Upper lobe of left lung (tissue), 4 donors: ENCODE results near the gene NR2E3.

ENCODE experiments used
- CTCF ChIP-seq, 6 experiments: fragments of 450-650 bp in 4 of 6; fragments of 200-600 bp in 2 of 6; sonication (generic) in 2 of 6; IDR thresholded peaks; one replicate each; pipeline ENCODE4 v1.5.1; 2016 to 2019; ENCODE audit warnings: antibody characterized with exemption in 6 of 6
- POLR2A ChIP-seq, 4 donors: fragments of 450-650 bp; IDR thresholded peaks; one replicate each; pipeline ENCODE4 v1.5.1; 2016 to 2017; ENCODE audit warnings: antibody characterized with exemption in 4 of 4, mild to moderate bottlenecking in 2 of 4
- POLR2AphosphoS5 ChIP-seq, 2 donors: sonication (generic); formaldehyde crosslinking; IDR thresholded peaks; one replicate each; pipeline ENCODE4 v1.5.1; 2017; ENCODE audit warnings: antibody characterized with exemption in 2 of 2

GRCh38 chr15:71804695-71805470 lies 5.5 kb upstream of the NR2E3 start:
- TF ChIP-seq CTCF (IDR thresholded peaks at IDR 0.05) (no peak), POLR2A (IDR thresholded peaks at IDR 0.05) (no peak), POLR2AphosphoS5 (IDR thresholded peaks at IDR 0.05) (no peak)
